Sigmoid colon (tissue), 4 donors: ENCODE data around the gene SPPL3.

ENCODE experiments used
- CTCF ChIP-seq, 4 experiments: fragments of 450-650 bp in 3 of 4; fragments of 200-600 bp in 1 of 4; IDR thresholded peaks; one replicate each; pipeline ENCODE4 v1.5.1; 2016 to 2019; ENCODE audit warnings: antibody characterized with exemption in 4 of 4, mild to moderate bottlenecking in 3 of 4, moderate library complexity in 2 of 4
- EP300 ChIP-seq, 4 donors: sonication (generic); formaldehyde crosslinking; IDR thresholded peaks; one replicate each; pipeline ENCODE4 v1.6.1; 2017; ENCODE audit warnings: antibody characterized with exemption in 4 of 4
- POLR2A ChIP-seq, 2 donors: fragments of 450-650 bp; IDR thresholded peaks; one replicate each; pipeline ENCODE4 v1.6.1; 2016; ENCODE audit warnings: antibody characterized with exemption in 2 of 2, mild to moderate bottlenecking in 2 of 2, moderate library complexity in 2 of 2

GRCh38 chr12:120820884-120821510 lies 83.2 kb downstream of the SPPL3 start:
- TF ChIP-seq CTCF (IDR thresholded peaks at IDR 0.05): no peak
- no peak for TF ChIP-seq EP300 (IDR thresholded peaks at IDR 0.05)
- no peak for TF ChIP-seq POLR2A (IDR thresholded peaks at IDR 0.05)
